K562 (cell line): Measurements from ENCODE around the gene RRBP1. TPM values are rescaled to one million over a fixed set of nuclear protein-coding genes. Genes with fewer than 3 reads are reported as not detected.

Experiments used
- ATAC-seq: fragments of 200-7000 bp; cut with Tn5 transposase; 3 replicates; pipeline ENCODE4 v1.9.1; 2020; ENCODE audit warnings: moderate library complexity
- BruUV-seq: library from RNA; stranded (reverse); fragments of 400-500 nt; replicated peaks from 2 replicates; lab custom pipeline; 2021; lab: Mats Ljungman, UMichigan
- CTCF ChIA-PET: fragments of 300-600 bp; formaldehyde crosslinking; extraction: SDS; loops from one replicate; lab custom pipeline; 2021; ENCODE audit warnings: low intra/inter-chr PET ratio; lab: Yijun Ruan, JAX
- POLR2A ChIA-PET: fragments of 300-600, 350-650 bp; sonication (Branson Sonifier 250); formaldehyde crosslinking; extraction: SDS; loops from one replicate; lab custom pipeline; 2021; ENCODE audit warnings: antibody characterized with exemption, inconsistent platforms; lab: Yijun Ruan, JAX
- DNase-seq, 4 experiments: peaks; one replicate each; pipeline versions ENCODE4 v3.0.0 to v3.0.0-alpha.2; 2011 to 2018; ENCODE audit warnings: low spot score in 3 of 4, mixed read lengths in 3 of 4; ENCODE audit errors: extremely low read depth in 1 of 4
- FAIRE-seq: peaks from 2 replicates; lab custom pipeline; 2011; peaks lifted over from hg19 to GRCh38; lab: Jason Lieb, UNC
- H2AFZ ChIP-seq: 2 replicates; pipeline ENCODE4 v1.6.0; 2011; ENCODE audit warnings: low read depth, low read length, control low read depth, inconsistent platforms
- H3K27ac ChIP-seq: fragments of 200-600 bp; 3 replicates; pipeline ENCODE4 v1.8.0; 2011; ENCODE audit warnings: low read depth, mild to moderate bottlenecking, control low read depth, inconsistent platforms, low read length, moderate library complexity, mixed read lengths; ENCODE audit errors: extremely low read depth
- H3K27me3 ChIP-seq, 2 experiments: fragments of 300-600 bp in 1 of 2; 2 replicates in 1 of 2; 3 replicates in 1 of 2; pipeline versions ENCODE4 v1.6.0 to v1.8.0; 2011; ENCODE audit warnings: inconsistent platforms in 2 of 2, low read length in 2 of 2, mild to moderate bottlenecking in 1 of 2, mixed read lengths in 1 of 2, moderate library complexity in 1 of 2; ENCODE audit not compliant: control insufficient read depth in 2 of 2, insufficient read depth in 2 of 2
- H3K36me3 ChIP-seq: fragments of 300-600 bp; 3 replicates; pipeline ENCODE4 v1.8.0; 2011; ENCODE audit warnings: mild to moderate bottlenecking, low read length, inconsistent platforms; ENCODE audit not compliant: control insufficient read depth, insufficient read depth
- H3K4me1 ChIP-seq, 2 experiments: fragments of 200-600 bp in 1 of 2; replicated peaks in 1 of 2; 2 replicates in 1 of 2; 3 replicates in 1 of 2; pipeline versions ENCODE4 v1.5.1 to v1.8.0; 2011; ENCODE audit warnings: inconsistent platforms in 2 of 2, low read length in 2 of 2, mild to moderate bottlenecking in 1 of 2, mixed read lengths in 1 of 2, moderate library complexity in 1 of 2; ENCODE audit not compliant: control insufficient read depth in 2 of 2, insufficient read depth in 2 of 2
- H3K4me2 ChIP-seq: 2 replicates; pipeline ENCODE4 v1.6.1; 2011; ENCODE audit warnings: low read length, control low read depth, inconsistent platforms, mixed read lengths; ENCODE audit not compliant: insufficient read depth
- H3K4me3 ChIP-seq: fragments of 200-600 bp; sonication (generic), shearing (Covaris generic); 2 replicates; pipeline ENCODE4 v1.5.1; 2016; ENCODE audit warnings: control low read depth, inconsistent platforms
- H3K79me2 ChIP-seq: fragments of 200-600 bp; 3 replicates; pipeline ENCODE4 v1.8.0; 2011; ENCODE audit warnings: low read length, inconsistent platforms; ENCODE audit not compliant: control insufficient read depth, insufficient read depth
- H3K9ac ChIP-seq, 2 experiments: 2 replicates each; pipeline versions ENCODE4 v1.6.0 to v1.6.1; 2011; ENCODE audit warnings: low read depth in 2 of 2, low read length in 2 of 2, control low read depth in 1 of 2, inconsistent platforms in 1 of 2, mild to moderate bottlenecking in 1 of 2, mixed read lengths in 1 of 2; ENCODE audit not compliant: insufficient read depth in 1 of 2
- H3K9me1 ChIP-seq: one replicate; pipeline ENCODE4 v1.6.0; 2011; ENCODE audit warnings: inconsistent platforms, mild to moderate bottlenecking, low read length, moderate library complexity; ENCODE audit not compliant: control insufficient read depth, insufficient read depth
- H3K9me3 ChIP-seq: replicated peaks from 2 replicates; pipeline ENCODE4 v1.5.1; 2011; ENCODE audit warnings: low read depth, low read length, inconsistent platforms; ENCODE audit not compliant: control insufficient read depth, insufficient read depth
- H4K20me1 ChIP-seq: replicated peaks from 2 replicates; pipeline ENCODE4 v1.6.1; 2011; ENCODE audit warnings: low read length, inconsistent platforms, mixed read lengths; ENCODE audit not compliant: control insufficient read depth, insufficient read depth
- CXXC5 ChIP-seq: fragments of 250-450 bp; sonication (Bioruptor Pico); IDR thresholded peaks from 2 replicates; pipeline ENCODE4 v1.8.0; 2022; ENCODE audit warnings: inconsistent platforms, mild to moderate bottlenecking, moderate library complexity
- HLTF ChIP-seq: fragments of 450-650 bp; IDR thresholded peaks from 2 replicates; pipeline ENCODE4 v1.6.1; 2016
- KAT8 ChIP-seq: fragments of 450-650 bp; IDR thresholded peaks from 2 replicates; pipeline ENCODE4 v1.6.1; 2016; ENCODE audit warnings: low read depth, mild to moderate bottlenecking
- KLF13 ChIP-seq: fragments of 450-650 bp; IDR thresholded peaks from 2 replicates; pipeline ENCODE4 v1.6.1; 2016; ENCODE audit warnings: missing genetic modification characterization, low read depth, mild to moderate bottlenecking, missing compliant biosample characterization, moderate library complexity, borderline replicate concordance
- NONO ChIP-seq, 2 experiments: fragments of 200-400 bp in 1 of 2; fragments of 450-650 bp in 1 of 2; formaldehyde crosslinking in 1 of 2; IDR thresholded peaks; 2 replicates each; pipeline ENCODE4 v1.6.1; 2017; ENCODE audit warnings: low read depth in 2 of 2, mild to moderate bottlenecking in 2 of 2, moderate library complexity in 2 of 2, low read length in 1 of 2
- SMARCB1 ChIP-seq: IDR thresholded peaks from 2 replicates; pipeline ENCODE4 v1.6.1; 2011; ENCODE audit warnings: improper control_type of control experiment, low read depth; ENCODE audit not compliant: insufficient read length
- SP2 ChIP-seq: IDR thresholded peaks from 2 replicates; pipeline ENCODE4 v1.6.1; 2011; ENCODE audit warnings: mild to moderate bottlenecking, low read depth, low read length, moderate library complexity; ENCODE audit not compliant: poor library complexity, severe bottlenecking; ENCODE audit errors: extremely low read depth
- ZNF518B ChIP-seq: fragments of 250-450 bp; sonication (Bioruptor Pico); IDR thresholded peaks from 2 replicates; pipeline ENCODE4 v1.5.0; 2021; ENCODE audit warnings: mild to moderate bottlenecking, moderate library complexity
- WGBS: fragments of 100-300 bp; shearing (Covaris generic); methylation state at CpG from one replicate; pipeline ENCODE4 v1.1.6; 2016; ENCODE audit warnings: low coverage, mixed read lengths; ENCODE audit not compliant: insufficient coverage; ENCODE audit errors: missing lambda C conversion rate; 5-methylcytosine and 5-hydroxymethylcytosine counted together
- in situ Hi-C: fragments of 300-500 bp; cut with MboI; formaldehyde crosslinking; loops from 4 replicates; pipeline ENCODE4 v1.15.0; 2018; ENCODE audit warnings: inconsistent platforms, mixed read lengths
- intact Hi-C: fragments of 100-400 bp; cut with micrococcal nuclease; formaldehyde crosslinking; loops from 2 replicates; pipeline ENCODE4 v1.14.2; 2022
- polyA plus RNA-seq, 8 experiments: library from polyadenylated mRNA; depleted of rRNA in 4 of 8; stranded (reverse) in 5 of 8; unstranded in 3 of 8; fragments of >200 nt; fragmentation: Nextera tagmentation in 2 of 8; fragmentation: Illumina TruSeq in 1 of 8; extraction: Ambion mirVana in 2 of 8; extraction: Trizol in 1 of 8; gene quantifications; 2 replicates each; pipeline versions ENCODE4 v1.2.1 to v1.2.3, GENCODE V29; 2011 to 2014; ENCODE audit warnings: inconsistent platforms in 1 of 8, missing spikeins in 1 of 8
- total RNA-seq, 7 experiments: library from RNA; depleted of rRNA in 6 of 7; stranded (reverse); fragments of >200 nt in 6 of 7; fragmentation: Illumina TruSeq in 2 of 7; extraction: Trizol in 2 of 7; gene quantifications; 2 replicates each; pipeline versions ENCODE4 v1.2.1 to v1.2.3, GENCODE V29; 2011 to 2021; ENCODE audit warnings: low replicate concordance in 1 of 7

The RRBP1 gene
- total and polyA plus RNA-seq, 9 of the 15 experiments (the other 6 are each of a cell fraction or from before 2014, with no cell fraction given), result 0.84 to 32.0 (median 17.6) TPM

- no peaks in the 10 kb centered on the region for H3K9me3 ChIP-seq
- no peak overlapping the region for H3K27ac ChIP-seq
- no peaks in the 10 kb centered on the region for H3K27me3 ChIP-seq
- TF ChIP-seq SP2 (no peak), KLF13 (tag) (no peak), SMARCB1 (no peak), CXXC5 (CRISPR knock-in tag) (no peak), ZNF518B (CRISPR knock-in tag) (no peak), HLTF (no peak), NONO (IDR thresholded peaks at IDR 0.05; ENCODE audit: low read depth in 2 of 2, low read length in 1 of 2) (no peak), KAT8 (no peak)
- ChIA-PET POLR2A (interaction anchor here (1.0 to 2.0 kb wide), 3 partner anchors 10 to 16 kb away, joined by 3 to 7 read pairs (median 4); partner anchors contain the start of gene RRBP1), CTCF (no interaction called here)
- no peaks in the 10 kb centered on the region; a peak in 3 of 5 replicates for H3K4me1 ChIP-seq
- in situ Hi-C loops, result no loop called here
- intact Hi-C loops, result no loop called here
- no peak overlapping the region for H3K4me2 ChIP-seq
- no peak overlapping the region for H2AFZ ChIP-seq
- BruUV-seq, result no TSS peak
- 0 out of 3 replicates have a peak, but pooled peaks cover 2% of the 10 kb centered on the region for H3K36me3 ChIP-seq
- H3K9me1 ChIP-seq, result no peaks in the 10 kb centered on the region
- peaks cover 32% of the 10 kb centered on the region for H3K79me2 ChIP-seq
- DNase-seq, result no peak
- H3K9ac ChIP-seq, result no peak overlapping the region
- FAIRE-seq, result no peak
- 0 out of 2 replicates have a peak, but pooled peaks cover 2% of the 10 kb centered on the region for H4K20me1 ChIP-seq
- H3K4me3 ChIP-seq, result no peak overlapping the region
- WGBS, result 94% methylated on average over 2 of the region's 2 CpGs
- no peak for ATAC-seq
Measured at GRCh38 chr20:17666481-17666880, 15.6 kb downstream of the RRBP1 start.
